Measurements from ENCODE around the gene BCKDHA. TPM values are rescaled to one million over a fixed set of nuclear protein-coding genes. Genes with fewer than 3 reads are reported as not detected.
"Not testable (repeated sequence)": the region's sequence is repeated elsewhere in the genome, so short reads cannot be mapped to it uniquely, and the experiment has no call there.

Gene BCKDHA
- total RNA-seq, 2 donors from 2014 or later: 18.4 to 21.6 TPM

DNA sequence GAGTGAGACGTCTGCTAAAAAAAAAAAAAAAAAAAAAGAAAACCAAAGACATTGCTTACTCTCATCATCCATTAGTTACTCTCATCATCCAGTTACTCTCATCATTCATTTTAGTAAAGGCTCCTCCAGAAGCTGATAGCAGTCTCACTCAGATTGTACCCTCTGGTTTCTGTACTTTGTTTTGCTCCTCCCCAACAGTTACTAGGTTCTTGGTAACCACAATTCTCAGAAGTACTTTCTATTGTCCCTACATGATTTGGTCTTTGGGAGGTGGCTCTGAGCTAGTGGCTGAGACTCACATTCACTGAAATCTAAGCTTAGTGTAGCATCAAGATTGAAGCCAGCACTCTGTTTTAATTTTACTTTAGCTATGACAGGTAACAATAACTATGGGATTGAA, 59.6 kb downstream of the BCKDHA start:
- H3K27ac Mint-ChIP-seq: peak overlapping the region; percentile 0
- H3K36me3 Mint-ChIP-seq (ENCODE audit: insufficient read depth in 2 of 2): no peaks in the 10 kb centered on the region
- H3K4me1 Mint-ChIP-seq (ENCODE audit: low read depth): peaks cover 27% of the 10 kb centered on the region
- peak overlapping the region in 1 of 2 donors; percentile 5 for H3K4me3 Mint-ChIP-seq
- no peaks in the 10 kb centered on the region for H3K9me3 Mint-ChIP-seq
- peak; percentile 95 to 96 for ATAC-seq (replicated peaks in 1 of 2)
- no peaks in the 10 kb centered on the region for H3K27me3 Mint-ChIP-seq (ENCODE audit: low read depth)
- DNase-seq: peak in 1 of 2 donors; percentile 8

DNA sequence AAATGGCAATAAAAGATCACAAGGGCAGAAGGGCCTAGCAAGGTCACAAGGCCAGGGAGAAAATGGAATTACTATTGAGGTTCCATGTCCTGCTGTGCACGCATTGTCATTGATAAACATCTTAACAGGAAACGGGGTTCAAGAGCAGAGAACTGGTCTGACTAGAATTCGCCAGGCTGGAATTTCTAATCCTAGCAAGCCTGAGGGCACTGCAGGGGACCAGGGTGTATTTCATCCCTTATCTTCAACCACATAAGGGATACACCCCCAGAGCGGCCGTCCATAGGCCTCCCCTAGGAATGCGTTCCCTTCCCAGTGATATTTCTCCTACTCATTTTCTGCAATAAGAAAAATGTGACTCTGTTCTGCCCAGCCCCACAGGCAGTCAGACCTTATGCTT, 64.9 kb downstream of the BCKDHA start:
- no peaks in the 10 kb centered on the region for H3K9me3 Mint-ChIP-seq
- DNase-seq (no peak), ATAC-seq (replicated peaks in 1 of 2) (no peak)
- H3K4me3 Mint-ChIP-seq: no peak overlapping the region
- H3K27ac Mint-ChIP-seq: no peak overlapping the region
- peaks cover 15% of the 10 kb centered on the region for H3K4me1 Mint-ChIP-seq (ENCODE audit: low read depth)
- H3K27me3 Mint-ChIP-seq (ENCODE audit: low read depth): peaks cover 21% of the 10 kb centered on the region
- H3K36me3 Mint-ChIP-seq (ENCODE audit: insufficient read depth in 2 of 2): no peaks in the 10 kb centered on the region

DNA sequence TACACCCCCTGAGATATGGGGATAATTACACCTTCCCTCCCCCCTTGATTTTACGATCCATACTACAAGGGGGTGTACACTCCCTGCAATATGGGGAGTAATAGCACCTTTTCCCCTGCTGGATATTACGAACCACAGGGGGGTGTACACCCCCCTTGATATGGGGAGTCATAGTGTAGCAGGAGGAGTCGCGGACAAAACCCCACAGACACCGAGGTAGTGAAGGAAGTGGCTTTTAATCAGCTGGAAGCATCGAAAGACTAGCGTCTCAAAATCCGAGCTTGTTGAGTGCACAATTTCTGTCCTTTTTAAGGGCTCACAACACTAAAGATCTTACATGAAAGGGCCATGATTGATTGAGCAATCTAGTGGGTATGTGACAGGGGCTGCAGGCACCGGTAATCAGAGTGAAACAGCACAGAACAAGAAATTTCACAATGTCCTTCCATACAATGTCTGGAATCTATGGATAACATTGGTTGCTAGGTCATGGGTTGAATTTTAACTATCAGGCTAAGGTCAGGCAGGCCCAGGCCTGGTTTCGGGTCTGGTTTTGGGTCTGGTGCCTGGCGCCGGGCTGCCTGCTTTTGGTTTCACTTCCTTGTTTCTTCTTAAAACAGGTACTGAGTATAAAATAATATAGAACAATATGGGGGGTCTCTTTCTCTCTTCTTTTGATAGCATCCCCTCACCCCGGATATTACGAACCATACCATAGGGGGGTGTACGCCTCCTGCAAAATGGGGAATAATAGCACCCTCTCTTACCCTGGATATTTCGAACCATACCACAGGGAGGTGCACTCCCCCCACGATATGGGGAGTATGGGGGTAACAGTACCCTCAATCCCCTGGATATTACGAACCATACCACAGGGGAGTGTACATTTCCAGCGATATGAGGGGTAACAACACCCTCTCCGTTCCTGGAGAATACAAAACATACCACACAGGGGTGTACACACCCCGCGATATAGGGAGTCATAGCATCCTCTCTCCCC, 65.9 kb downstream of the BCKDHA start:
- not testable (repeated sequence) for H3K36me3 Mint-ChIP-seq (ENCODE audit: insufficient read depth in 2 of 2); H3K9me3 Mint-ChIP-seq; H3K27ac Mint-ChIP-seq; H3K4me1 Mint-ChIP-seq (ENCODE audit: low read depth); DNase-seq
- Mint-ChIP-seq H3K27me3 (ENCODE audit: low read depth) (peaks cover 31% of the 10 kb centered on the region), H3K4me3 (peak overlapping the region; percentile 36 to 47)
- peak in 1 of 2 donors; percentile 36 for ATAC-seq (replicated peaks in 1 of 2)

Other genes starting within 250 kb of the BCKDHA start
- 1 to 10 TPM in 1 of 2 donors, under 1 TPM in 1; 0.35 to 1.2 TPM for gene CYP2S1, start 204.6 kb upstream of the BCKDHA start, total RNA-seq
- under 1 TPM; 0.17 to 0.44 TPM for gene AXL, start 178.6 kb upstream of the BCKDHA start, total RNA-seq
- 100 to 1,000 TPM; 276 to 351 TPM for gene HNRNPUL1, start 133.4 kb upstream of the BCKDHA start, total RNA-seq
- 10 to 100 TPM; 28.8 to 33.4 TPM for gene CCDC97, start 87.6 kb upstream of the BCKDHA start, total RNA-seq
- 10 to 100 TPM; 93.5 to 94.2 TPM for gene TGFB1, start 43.9 kb upstream of the BCKDHA start, total RNA-seq
- gene B9D2, start 33.7 kb upstream of the BCKDHA start, total RNA-seq: 1 to 10 TPM; 6.4 to 7.7 TPM
- 10 to 100 TPM; 12.3 to 12.8 TPM for gene TMEM91, start 21.3 kb upstream of the BCKDHA start, total RNA-seq
- 10 to 100 TPM; 30.3 to 30.7 TPM for gene EXOSC5, start 459 bp upstream of the BCKDHA start, total RNA-seq
- gene B3GNT8, start 29.6 kb downstream of the BCKDHA start, total RNA-seq: 1 to 10 TPM in 1 of 2 donors, not detected in 1; 1.1 TPM
- 10 to 100 TPM; 59.9 to 66.6 TPM for gene DMAC2, start 42.1 kb downstream of the BCKDHA start, total RNA-seq
- not detected for gene ERICH4, start 45.3 kb downstream of the BCKDHA start, total RNA-seq
- gene CEACAM21, start 178.3 kb downstream of the BCKDHA start, total RNA-seq: 10 to 100 TPM; 38.4 to 41.7 TPM
- gene CEACAM4, start 229.3 kb downstream of the BCKDHA start, total RNA-seq: not detected